WTC11 (cell line): ENCODE measurements around the gene UBQLN3. TPM values are rescaled to one million over a fixed set of nuclear protein-coding genes. Genes with fewer than 3 reads are reported as not detected.

Source experiments
- ATAC-seq: fragments of 200-7000 bp; cut with Tn5 transposase; 2 replicates; pipeline ENCODE4 v1.10.0; 2021; ENCODE audit warnings: mild to moderate bottlenecking, moderate library complexity
- Bru-seq: library from RNA; stranded (reverse); fragments of 400-500 nt; gene quantifications from one replicate; lab custom pipeline; 2021; lab: Mats Ljungman, UMichigan
- CTCF ChIA-PET: fragments of 300-600 bp; sonication (Branson Sonifier 250); formaldehyde crosslinking; loops from one replicate; lab custom pipeline; 2021; ENCODE audit warnings: antibody characterized with exemption; lab: Charles Lee
- POLR2A ChIA-PET: fragments of 350-600 bp; sonication (Branson Sonifier 250); formaldehyde crosslinking; loops from one replicate; lab custom pipeline; 2021; ENCODE audit warnings: antibody characterized with exemption; lab: Charles Lee
- DNase-seq: peaks from one replicate; pipeline ENCODE4 v3.0.0; 2021; ENCODE audit warnings: low spot score
- H3K27ac Mint-ChIP-seq: 2 replicates; pipeline ENCODE4 v1.8.0; 2021; ENCODE audit warnings: mixed read lengths
- H3K27me3 Mint-ChIP-seq: 2 replicates; pipeline ENCODE4 v1.8.0; 2021; ENCODE audit warnings: low read depth, mild to moderate bottlenecking, moderate library complexity, mixed read lengths
- H3K36me3 Mint-ChIP-seq: 2 replicates; pipeline ENCODE4 v1.8.0; 2021; ENCODE audit warnings: mixed read lengths
- H3K4me1 Mint-ChIP-seq: 2 replicates; pipeline ENCODE4 v1.8.0; 2022; ENCODE audit warnings: mixed read lengths
- H3K4me3 Mint-ChIP-seq: 2 replicates; pipeline ENCODE4 v1.8.0; 2021; ENCODE audit warnings: mild to moderate bottlenecking, moderate library complexity, mixed read lengths
- H3K9me3 Mint-ChIP-seq: 2 replicates; pipeline ENCODE4 v1.8.0; 2021; ENCODE audit warnings: mixed read lengths
- CREM ChIP-seq: sonication (generic); formaldehyde crosslinking; IDR thresholded peaks from 2 replicates; pipeline ENCODE4 v1.8.1; 2022; ENCODE audit warnings: mild to moderate bottlenecking, missing genetic modification reagents, moderate library complexity
- FOXJ3 ChIP-seq: sonication (generic); formaldehyde crosslinking; IDR thresholded peaks from 2 replicates; pipeline ENCODE4 v1.9.0; 2021; ENCODE audit warnings: missing genetic modification reagents, mild to moderate bottlenecking, borderline replicate concordance
- FOXK1 ChIP-seq: sonication (generic); formaldehyde crosslinking; IDR thresholded peaks from 2 replicates; pipeline ENCODE4 v1.8.0; 2022; ENCODE audit warnings: mild to moderate bottlenecking, moderate library complexity, missing genetic modification reagents
- NFE2L1 ChIP-seq: sonication (generic); formaldehyde crosslinking; IDR thresholded peaks from 2 replicates; pipeline ENCODE4 v1.8.1; 2023; ENCODE audit warnings: missing genetic modification reagents
- NFYB ChIP-seq: sonication (generic); formaldehyde crosslinking; conservative IDR thresholded peaks from 2 replicates; pipeline ENCODE4 v1.8.0; 2022; ENCODE audit warnings: low read depth, missing genetic modification reagents
- NR1H2 ChIP-seq: sonication (generic); formaldehyde crosslinking; IDR thresholded peaks from 2 replicates; pipeline ENCODE4 v1.9.0; 2021; ENCODE audit warnings: mild to moderate bottlenecking, moderate library complexity, missing genetic modification reagents
- NR3C1 ChIP-seq: sonication (generic); formaldehyde crosslinking; conservative IDR thresholded peaks from 2 replicates; pipeline ENCODE4 v1.8.1; 2023; ENCODE audit warnings: low read depth, mild to moderate bottlenecking, missing genetic modification reagents
- PRRX2 ChIP-seq: fragments of 250-450 bp; sonication (Bioruptor Pico); IDR thresholded peaks from 2 replicates; pipeline ENCODE4 v1.8.0; 2021; ENCODE audit warnings: mild to moderate bottlenecking
- RELA ChIP-seq: sonication (generic); formaldehyde crosslinking; IDR thresholded peaks from 2 replicates; pipeline ENCODE4 v1.8.1; 2022; ENCODE audit warnings: missing genetic modification reagents, mild to moderate bottlenecking, borderline replicate concordance
- SMAD3 ChIP-seq: sonication (generic); formaldehyde crosslinking; IDR thresholded peaks from 2 replicates; pipeline ENCODE4 v1.8.0; 2022; ENCODE audit warnings: missing genetic modification reagents, mild to moderate bottlenecking, borderline replicate concordance
- SOX15 ChIP-seq: fragments of 250-450 bp; sonication (Bioruptor Pico); IDR thresholded peaks from 2 replicates; pipeline ENCODE4 v1.9.0; 2021; ENCODE audit warnings: mild to moderate bottlenecking
- SP1 ChIP-seq: sonication (generic); formaldehyde crosslinking; conservative IDR thresholded peaks from 2 replicates; pipeline ENCODE4 v1.8.1; 2022; ENCODE audit warnings: missing genetic modification reagents
- TEAD1 ChIP-seq: sonication (generic); formaldehyde crosslinking; IDR thresholded peaks from 2 replicates; pipeline ENCODE4 v1.8.0; 2022; ENCODE audit warnings: mild to moderate bottlenecking, missing genetic modification reagents
- ZBTB21 ChIP-seq: sonication (generic); formaldehyde crosslinking; IDR thresholded peaks from 2 replicates; pipeline ENCODE4 v1.8.1; 2023; ENCODE audit warnings: mild to moderate bottlenecking, missing genetic modification reagents, borderline replicate concordance
- ZNF138 ChIP-seq: sonication (generic); formaldehyde crosslinking; conservative IDR thresholded peaks from 2 replicates; pipeline ENCODE4 v1.8.1; 2022; ENCODE audit warnings: mild to moderate bottlenecking, moderate library complexity, missing genetic modification reagents
- ZNF263 ChIP-seq: sonication (generic); formaldehyde crosslinking; IDR thresholded peaks from 2 replicates; pipeline ENCODE4 v1.8.1; 2022; ENCODE audit warnings: low read depth, mild to moderate bottlenecking, moderate library complexity, missing genetic modification reagents
- ZNF317 ChIP-seq: sonication (generic); formaldehyde crosslinking; IDR thresholded peaks from 2 replicates; pipeline ENCODE4 v1.8.1; 2023; ENCODE audit warnings: low read depth, mild to moderate bottlenecking, moderate library complexity, missing genetic modification reagents, borderline replicate concordance
- ZNF423 ChIP-seq: fragments of 250-450 bp; sonication (Bioruptor Pico); IDR thresholded peaks from 2 replicates; pipeline ENCODE4 v2.1.2; 2022; ENCODE audit warnings: mild to moderate bottlenecking, moderate library complexity
- long read RNA-seq, 3 experiments: library from RNA in 1 of 3; library from capped mRNA in 1 of 3; library from polyadenylated mRNA in 1 of 3; unstranded in 2 of 3; stranded (forward) in 1 of 3; transcript quantifications; one replicate each; pipeline ENCODE4 v2.0.0, GENCODE V29; 2021
- total RNA-seq: library from RNA; stranded (reverse); gene quantifications from 3 replicates; pipeline ENCODE4 v1.2.3, GENCODE V29; 2021
- TF ChIP-seq, protein P1 (sequence below): fragments of 250-450 bp; sonication (Bioruptor Pico); IDR thresholded peaks from 2 replicates; pipeline ENCODE4 v1.9.0; 2021; ENCODE audit warnings: mild to moderate bottlenecking
- TF ChIP-seq, protein P2 (sequence below): sonication (generic); formaldehyde crosslinking; conservative IDR thresholded peaks from 2 replicates; pipeline ENCODE4 v1.8.1; 2022; ENCODE audit warnings: mild to moderate bottlenecking, missing genetic modification reagents
- TF ChIP-seq, protein P3 (sequence below): sonication (generic); formaldehyde crosslinking; IDR thresholded peaks from 2 replicates; pipeline ENCODE4 v1.8.1; 2022; ENCODE audit warnings: low read depth, missing genetic modification reagents, borderline replicate concordance
- TF ChIP-seq, protein P4 (sequence below): fragments of 250-450 bp; sonication (Bioruptor Pico); conservative IDR thresholded peaks from 2 replicates; pipeline ENCODE4 v1.9.0; 2021; ENCODE audit warnings: mild to moderate bottlenecking
- TF ChIP-seq, protein P5 (sequence below): sonication (generic); formaldehyde crosslinking; IDR thresholded peaks from 2 replicates; pipeline ENCODE4 v1.8.1; 2022; ENCODE audit warnings: missing genetic modification reagents, borderline replicate concordance
- TF ChIP-seq, protein P6 (sequence below): sonication (generic); formaldehyde crosslinking; IDR thresholded peaks from 2 replicates; pipeline ENCODE4 v1.8.1; 2022; ENCODE audit warnings: low read depth, mild to moderate bottlenecking, moderate library complexity, missing genetic modification reagents, borderline replicate concordance
- TF ChIP-seq, protein P7 (sequence below): fragments of 250-450 bp; sonication (Bioruptor Pico); IDR thresholded peaks from 2 replicates; pipeline ENCODE4 v1.9.0; 2021; ENCODE audit warnings: mild to moderate bottlenecking, borderline replicate concordance

The UBQLN3 gene
- not detected in 3 replicates for total RNA-seq
- Bru-seq, nascent RNA: percentile 12 among the genes with signal in this experiment
- long read RNA-seq, experiment 1: 0 reads
- long read RNA-seq, experiment 2: 0 reads
- long read RNA-seq, experiment 3: 0 reads

DNA sequence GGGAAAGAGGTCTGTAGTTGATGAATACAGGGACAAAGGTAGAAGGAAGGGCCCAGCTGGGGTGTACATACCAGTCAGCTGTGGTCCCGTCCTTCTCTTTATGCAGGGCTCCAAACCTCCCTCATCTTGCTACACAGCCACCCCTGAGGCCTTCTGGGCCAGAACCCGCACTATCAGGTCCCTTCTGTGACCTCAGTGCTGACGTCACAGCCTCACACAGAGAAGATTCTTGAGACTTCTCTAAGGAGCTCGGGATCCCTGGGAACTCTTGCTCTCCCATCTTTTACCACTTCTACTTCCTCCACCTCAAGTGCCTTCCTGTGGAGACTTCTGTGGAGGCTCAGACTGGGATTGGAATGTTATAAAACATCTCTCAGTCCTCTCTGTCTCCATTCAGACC lies at the start of gene UBQLN3:
TSS of gene UBQLN3 (minus strand) at position 155 of the 400 bp plus-strand sequence. CDS start 399 bp downstream, outside the sequence.
- CTCF ChIA-PET: no interaction called here
- H3K27ac Mint-ChIP-seq: no peak within 1 kb of the TSS

DNA sequence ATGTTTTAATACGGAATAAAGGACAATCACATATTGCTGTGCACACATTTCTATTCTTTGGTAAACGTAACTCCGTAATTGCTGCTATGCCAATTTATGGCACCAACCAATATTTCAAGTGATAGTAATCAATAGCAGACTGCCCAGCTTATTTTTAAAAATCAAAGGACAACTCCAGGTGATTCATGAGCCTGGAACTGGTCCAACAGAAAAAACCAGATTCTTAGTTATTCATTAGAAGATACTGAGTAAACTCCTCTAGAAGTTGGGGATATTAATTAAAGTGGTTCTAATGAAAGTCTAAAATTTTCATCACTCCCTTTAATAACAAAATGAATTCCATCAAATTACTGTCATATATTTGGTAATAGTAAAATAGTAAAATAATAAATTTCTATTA lies 48.0 kb upstream of the UBQLN3 start:
- ATAC-seq (no peak), DNase-seq (no peak)
- no peak for TF ChIP-seq NFYB
- TF ChIP-seq, protein P1, sequence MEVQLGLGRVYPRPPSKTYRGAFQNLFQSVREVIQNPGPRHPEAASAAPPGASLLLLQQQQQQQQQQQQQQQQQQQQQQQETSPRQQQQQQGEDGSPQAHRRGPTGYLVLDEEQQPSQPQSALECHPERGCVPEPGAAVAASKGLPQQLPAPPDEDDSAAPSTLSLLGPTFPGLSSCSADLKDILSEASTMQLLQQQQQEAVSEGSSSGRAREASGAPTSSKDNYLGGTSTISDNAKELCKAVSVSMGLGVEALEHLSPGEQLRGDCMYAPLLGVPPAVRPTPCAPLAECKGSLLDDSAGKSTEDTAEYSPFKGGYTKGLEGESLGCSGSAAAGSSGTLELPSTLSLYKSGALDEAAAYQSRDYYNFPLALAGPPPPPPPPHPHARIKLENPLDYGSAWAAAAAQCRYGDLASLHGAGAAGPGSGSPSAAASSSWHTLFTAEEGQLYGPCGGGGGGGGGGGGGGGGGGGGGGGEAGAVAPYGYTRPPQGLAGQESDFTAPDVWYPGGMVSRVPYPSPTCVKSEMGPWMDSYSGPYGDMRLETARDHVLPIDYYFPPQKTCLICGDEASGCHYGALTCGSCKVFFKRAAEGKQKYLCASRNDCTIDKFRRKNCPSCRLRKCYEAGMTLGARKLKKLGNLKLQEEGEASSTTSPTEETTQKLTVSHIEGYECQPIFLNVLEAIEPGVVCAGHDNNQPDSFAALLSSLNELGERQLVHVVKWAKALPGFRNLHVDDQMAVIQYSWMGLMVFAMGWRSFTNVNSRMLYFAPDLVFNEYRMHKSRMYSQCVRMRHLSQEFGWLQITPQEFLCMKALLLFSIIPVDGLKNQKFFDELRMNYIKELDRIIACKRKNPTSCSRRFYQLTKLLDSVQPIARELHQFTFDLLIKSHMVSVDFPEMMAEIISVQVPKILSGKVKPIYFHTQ (CRISPR knock-in tag): no peak
- no peak for TF ChIP-seq CREM (CRISPR knock-in tag)
- no peak for TF ChIP-seq PRRX2 (CRISPR knock-in tag)
- TF ChIP-seq, protein P2, sequence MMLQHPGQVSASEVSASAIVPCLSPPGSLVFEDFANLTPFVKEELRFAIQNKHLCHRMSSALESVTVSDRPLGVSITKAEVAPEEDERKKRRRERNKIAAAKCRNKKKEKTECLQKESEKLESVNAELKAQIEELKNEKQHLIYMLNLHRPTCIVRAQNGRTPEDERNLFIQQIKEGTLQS (CRISPR knock-in tag): no peak
- TF ChIP-seq, protein P3, sequence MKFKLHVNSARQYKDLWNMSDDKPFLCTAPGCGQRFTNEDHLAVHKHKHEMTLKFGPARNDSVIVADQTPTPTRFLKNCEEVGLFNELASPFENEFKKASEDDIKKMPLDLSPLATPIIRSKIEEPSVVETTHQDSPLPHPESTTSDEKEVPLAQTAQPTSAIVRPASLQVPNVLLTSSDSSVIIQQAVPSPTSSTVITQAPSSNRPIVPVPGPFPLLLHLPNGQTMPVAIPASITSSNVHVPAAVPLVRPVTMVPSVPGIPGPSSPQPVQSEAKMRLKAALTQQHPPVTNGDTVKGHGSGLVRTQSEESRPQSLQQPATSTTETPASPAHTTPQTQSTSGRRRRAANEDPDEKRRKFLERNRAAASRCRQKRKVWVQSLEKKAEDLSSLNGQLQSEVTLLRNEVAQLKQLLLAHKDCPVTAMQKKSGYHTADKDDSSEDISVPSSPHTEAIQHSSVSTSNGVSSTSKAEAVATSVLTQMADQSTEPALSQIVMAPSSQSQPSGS (CRISPR knock-in tag): no peak
- TF ChIP-seq, protein P4, sequence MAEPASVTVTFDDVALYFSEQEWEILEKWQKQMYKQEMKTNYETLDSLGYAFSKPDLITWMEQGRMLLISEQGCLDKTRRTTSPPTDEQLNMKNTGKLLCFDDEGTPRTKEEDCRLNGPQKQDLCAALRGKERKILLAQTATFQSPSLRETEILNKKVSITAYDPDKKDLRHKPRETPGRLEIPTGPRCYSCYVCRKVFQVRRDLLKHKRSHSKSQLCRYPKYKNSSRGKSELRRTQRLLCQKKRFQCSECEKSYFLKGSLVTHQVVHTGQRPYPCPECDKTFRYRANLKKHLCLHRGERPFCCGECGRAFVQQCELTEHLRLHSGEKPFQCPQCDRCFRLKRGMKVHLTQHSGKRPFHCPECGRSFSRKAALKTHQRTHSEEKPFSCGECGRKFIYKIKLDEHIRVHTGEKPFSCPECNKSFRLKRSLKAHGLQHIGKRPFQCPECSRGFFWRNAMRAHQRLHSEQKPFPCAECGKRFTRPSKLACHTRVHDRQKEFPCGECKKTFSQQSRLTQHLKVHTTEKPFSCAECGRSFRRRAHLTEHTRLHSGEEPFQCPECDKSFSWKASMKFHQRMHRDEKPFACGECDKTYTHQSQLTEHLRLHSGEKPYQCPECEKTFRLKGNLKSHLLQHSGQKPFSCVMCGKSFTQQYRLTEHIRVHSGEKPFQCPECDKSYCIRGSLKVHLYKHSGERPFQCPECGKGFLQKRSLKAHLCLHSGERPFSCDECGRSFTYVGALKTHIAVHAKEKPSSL (CRISPR knock-in tag): no peak
- no peak for TF ChIP-seq NR1H2 (CRISPR knock-in tag)
- TF ChIP-seq FOXK1: no peak
- ChIA-PET CTCF (no interaction called here), POLR2A (no interaction called here)
- Mint-ChIP-seq H3K4me1 (peaks cover 16% of the 10 kb centered on the region), H3K27me3 (no peaks in the 10 kb centered on the region), H3K4me3 (no peak overlapping the region), H3K36me3 (no peaks in the 10 kb centered on the region), H3K27ac (no peak overlapping the region), H3K9me3 (no peaks in the 10 kb centered on the region)

More for the DNA sequence above, at the start of gene UBQLN3:
- no peaks in the 10 kb centered on the region for H3K27me3 Mint-ChIP-seq
- peaks cover 6% of the 10 kb centered on the region for H3K4me1 Mint-ChIP-seq
- H3K9me3 Mint-ChIP-seq: no peaks in the 10 kb centered on the region
- ATAC-seq (no peak), DNase-seq (no peak)
- no peak within 1 kb of the TSS for H3K4me3 Mint-ChIP-seq
- TF ChIP-seq, protein P5, sequence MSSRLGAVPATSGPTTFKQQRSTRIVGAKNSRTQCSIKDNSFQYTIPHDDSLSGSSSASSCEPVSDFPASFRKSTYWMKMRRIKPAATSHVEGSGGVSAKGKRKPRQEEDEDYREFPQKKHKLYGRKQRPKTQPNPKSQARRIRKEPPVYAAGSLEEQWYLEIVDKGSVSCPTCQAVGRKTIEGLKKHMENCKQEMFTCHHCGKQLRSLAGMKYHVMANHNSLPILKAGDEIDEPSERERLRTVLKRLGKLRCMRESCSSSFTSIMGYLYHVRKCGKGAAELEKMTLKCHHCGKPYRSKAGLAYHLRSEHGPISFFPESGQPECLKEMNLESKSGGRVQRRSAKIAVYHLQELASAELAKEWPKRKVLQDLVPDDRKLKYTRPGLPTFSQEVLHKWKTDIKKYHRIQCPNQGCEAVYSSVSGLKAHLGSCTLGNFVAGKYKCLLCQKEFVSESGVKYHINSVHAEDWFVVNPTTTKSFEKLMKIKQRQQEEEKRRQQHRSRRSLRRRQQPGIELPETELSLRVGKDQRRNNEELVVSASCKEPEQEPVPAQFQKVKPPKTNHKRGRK: no peak
- TF ChIP-seq TEAD1: no peak
- TF ChIP-seq ZNF138 (CRISPR knock-in tag): no peak
- no peak for TF ChIP-seq SMAD3 (CRISPR knock-in tag)
- TF ChIP-seq SOX15: no peak
- no peak for TF ChIP-seq ZNF423 (CRISPR knock-in tag)
- no peak for TF ChIP-seq FOXJ3
- no peak for TF ChIP-seq ZNF317 (CRISPR knock-in tag)
- TF ChIP-seq, protein P6, sequence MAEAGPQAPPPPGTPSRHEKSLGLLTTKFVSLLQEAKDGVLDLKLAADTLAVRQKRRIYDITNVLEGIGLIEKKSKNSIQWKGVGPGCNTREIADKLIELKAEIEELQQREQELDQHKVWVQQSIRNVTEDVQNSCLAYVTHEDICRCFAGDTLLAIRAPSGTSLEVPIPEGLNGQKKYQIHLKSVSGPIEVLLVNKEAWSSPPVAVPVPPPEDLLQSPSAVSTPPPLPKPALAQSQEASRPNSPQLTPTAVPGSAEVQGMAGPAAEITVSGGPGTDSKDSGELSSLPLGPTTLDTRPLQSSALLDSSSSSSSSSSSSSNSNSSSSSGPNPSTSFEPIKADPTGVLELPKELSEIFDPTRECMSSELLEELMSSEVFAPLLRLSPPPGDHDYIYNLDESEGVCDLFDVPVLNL (CRISPR knock-in tag): no peak
- no peak for TF ChIP-seq ZNF263 (CRISPR knock-in tag)
- no peak for TF ChIP-seq SP1 (CRISPR knock-in tag)
- TF ChIP-seq RELA: no peak
- TF ChIP-seq, protein P7, sequence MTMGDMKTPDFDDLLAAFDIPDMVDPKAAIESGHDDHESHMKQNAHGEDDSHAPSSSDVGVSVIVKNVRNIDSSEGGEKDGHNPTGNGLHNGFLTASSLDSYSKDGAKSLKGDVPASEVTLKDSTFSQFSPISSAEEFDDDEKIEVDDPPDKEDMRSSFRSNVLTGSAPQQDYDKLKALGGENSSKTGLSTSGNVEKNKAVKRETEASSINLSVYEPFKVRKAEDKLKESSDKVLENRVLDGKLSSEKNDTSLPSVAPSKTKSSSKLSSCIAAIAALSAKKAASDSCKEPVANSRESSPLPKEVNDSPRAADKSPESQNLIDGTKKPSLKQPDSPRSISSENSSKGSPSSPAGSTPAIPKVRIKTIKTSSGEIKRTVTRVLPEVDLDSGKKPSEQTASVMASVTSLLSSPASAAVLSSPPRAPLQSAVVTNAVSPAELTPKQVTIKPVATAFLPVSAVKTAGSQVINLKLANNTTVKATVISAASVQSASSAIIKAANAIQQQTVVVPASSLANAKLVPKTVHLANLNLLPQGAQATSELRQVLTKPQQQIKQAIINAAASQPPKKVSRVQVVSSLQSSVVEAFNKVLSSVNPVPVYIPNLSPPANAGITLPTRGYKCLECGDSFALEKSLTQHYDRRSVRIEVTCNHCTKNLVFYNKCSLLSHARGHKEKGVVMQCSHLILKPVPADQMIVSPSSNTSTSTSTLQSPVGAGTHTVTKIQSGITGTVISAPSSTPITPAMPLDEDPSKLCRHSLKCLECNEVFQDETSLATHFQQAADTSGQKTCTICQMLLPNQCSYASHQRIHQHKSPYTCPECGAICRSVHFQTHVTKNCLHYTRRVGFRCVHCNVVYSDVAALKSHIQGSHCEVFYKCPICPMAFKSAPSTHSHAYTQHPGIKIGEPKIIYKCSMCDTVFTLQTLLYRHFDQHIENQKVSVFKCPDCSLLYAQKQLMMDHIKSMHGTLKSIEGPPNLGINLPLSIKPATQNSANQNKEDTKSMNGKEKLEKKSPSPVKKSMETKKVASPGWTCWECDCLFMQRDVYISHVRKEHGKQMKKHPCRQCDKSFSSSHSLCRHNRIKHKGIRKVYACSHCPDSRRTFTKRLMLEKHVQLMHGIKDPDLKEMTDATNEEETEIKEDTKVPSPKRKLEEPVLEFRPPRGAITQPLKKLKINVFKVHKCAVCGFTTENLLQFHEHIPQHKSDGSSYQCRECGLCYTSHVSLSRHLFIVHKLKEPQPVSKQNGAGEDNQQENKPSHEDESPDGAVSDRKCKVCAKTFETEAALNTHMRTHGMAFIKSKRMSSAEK: no peak
- TF ChIP-seq ZBTB21 (CRISPR knock-in tag): no peak
- no peak for TF ChIP-seq NR3C1 (CRISPR knock-in tag)
- TF ChIP-seq NFE2L1 (CRISPR knock-in tag): no peak
- no peaks in the 10 kb centered on the region for H3K36me3 Mint-ChIP-seq
- POLR2A ChIA-PET: no interaction called here
